ENCODE data around the gene ACTN1.

The ACTN1 gene

GRCh38 chr14:68931474-68932051 lies 47.5 kb downstream of the ACTN1 start:
- DNase-seq (ENCODE audit: low read depth) = no peak
- no peak for TF ChIP-seq CTCF (conservative IDR thresholded peaks at IDR 0.05; ENCODE audit: low read depth, low read length)
- no peak overlapping the region for H3K4me3 ChIP-seq (ENCODE audit: low read depth, low read length)

GRCh38 chr14:68931063-68931462 lies 48.0 kb downstream of the ACTN1 start:
- DNase-seq (ENCODE audit: low read depth) = no peak
- H3K4me3 ChIP-seq (ENCODE audit: low read depth, low read length) = no peak overlapping the region
- no peak for TF ChIP-seq CTCF (conservative IDR thresholded peaks at IDR 0.05; ENCODE audit: low read depth, low read length)

- H3K4me3 ChIP-seq (ENCODE audit: low read depth, low read length) = no peak overlapping the region
- no peak for TF ChIP-seq CTCF (conservative IDR thresholded peaks at IDR 0.05; ENCODE audit: low read depth, low read length)
- no peak for DNase-seq (ENCODE audit: low read depth)
Measured at GRCh38 chr14:68929623-68930307, 49.3 kb downstream of the ACTN1 start.

DNA sequence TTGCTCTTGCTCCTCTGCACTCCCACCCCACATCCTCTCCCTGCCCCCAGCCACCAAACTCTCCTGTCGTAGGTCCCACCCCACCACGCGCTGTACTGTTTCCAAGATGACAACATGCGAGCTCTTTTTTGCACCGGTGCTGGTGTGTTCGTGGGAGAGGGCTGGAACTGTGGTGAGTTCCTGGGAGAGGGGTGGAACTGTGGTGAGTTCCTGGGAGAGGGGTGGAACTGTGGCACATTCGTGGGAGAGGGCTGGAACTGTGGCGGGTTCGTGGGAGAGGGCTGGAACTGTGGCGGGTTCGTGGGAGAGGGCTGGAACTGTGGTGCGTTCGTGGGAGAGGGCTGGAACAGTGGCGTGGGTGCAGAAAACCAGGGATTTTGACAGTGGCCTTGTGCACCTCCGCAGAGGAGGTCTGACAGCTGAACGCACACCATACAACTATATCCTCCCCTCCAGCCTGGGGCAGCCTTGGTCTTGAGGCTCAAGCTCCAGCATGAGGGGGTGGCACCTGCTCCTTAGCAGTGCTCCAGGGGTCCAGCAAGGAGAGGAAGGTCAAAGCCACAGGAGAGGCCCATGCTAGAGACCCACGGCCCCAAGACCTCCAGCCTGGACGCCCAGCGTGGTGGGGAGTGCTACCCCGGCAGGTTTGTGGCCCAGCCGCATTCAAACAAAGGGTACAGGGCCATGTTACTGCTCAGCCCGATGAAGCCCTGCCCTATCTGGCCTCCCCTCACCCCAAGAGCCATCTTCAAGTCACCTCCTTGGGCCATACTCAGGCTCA lies 50.1 kb downstream of the ACTN1 start:
- no peak for DNase-seq (ENCODE audit: low read depth)
- TF ChIP-seq CTCF (conservative IDR thresholded peaks at IDR 0.05; ENCODE audit: low read depth, low read length) = no peak
- no peak overlapping the region for H3K4me3 ChIP-seq (ENCODE audit: low read depth, low read length)

DNA sequence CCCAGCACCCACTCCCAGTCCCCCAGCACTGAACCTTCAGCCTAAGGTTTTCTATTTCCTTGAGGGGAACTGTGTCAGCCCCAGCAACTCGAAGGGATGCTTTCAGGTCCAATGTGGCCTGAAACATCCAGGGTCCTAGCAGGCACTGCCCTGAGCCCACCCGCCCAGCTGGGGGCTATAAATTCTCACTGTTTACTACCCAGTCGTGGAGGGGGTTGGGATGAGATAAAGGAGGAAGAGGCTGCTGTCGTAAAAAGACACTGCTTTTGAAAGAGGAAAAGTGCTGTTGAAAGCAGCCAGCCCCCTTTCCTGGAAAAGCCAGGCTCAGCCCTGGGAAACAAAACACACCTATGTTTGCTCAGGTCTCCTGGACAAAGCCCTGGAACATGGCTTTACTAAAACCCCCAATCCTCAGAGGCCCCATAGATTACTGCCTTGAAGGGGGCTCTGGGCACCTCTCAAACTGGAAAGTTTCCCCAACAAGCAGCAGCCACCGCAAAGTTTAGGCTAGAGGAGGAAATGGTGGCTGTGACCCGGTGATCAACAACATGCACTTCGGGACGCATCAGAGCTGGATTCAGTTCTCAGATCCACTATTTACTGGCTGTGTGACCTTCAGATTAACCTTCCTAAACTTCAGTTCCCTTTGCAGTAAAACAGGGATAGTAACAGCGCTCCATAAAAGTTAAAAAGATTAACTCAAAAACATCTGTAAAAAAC lies 51.0 kb downstream of the ACTN1 start:
- no peak for DNase-seq (ENCODE audit: low read depth)

DNA sequence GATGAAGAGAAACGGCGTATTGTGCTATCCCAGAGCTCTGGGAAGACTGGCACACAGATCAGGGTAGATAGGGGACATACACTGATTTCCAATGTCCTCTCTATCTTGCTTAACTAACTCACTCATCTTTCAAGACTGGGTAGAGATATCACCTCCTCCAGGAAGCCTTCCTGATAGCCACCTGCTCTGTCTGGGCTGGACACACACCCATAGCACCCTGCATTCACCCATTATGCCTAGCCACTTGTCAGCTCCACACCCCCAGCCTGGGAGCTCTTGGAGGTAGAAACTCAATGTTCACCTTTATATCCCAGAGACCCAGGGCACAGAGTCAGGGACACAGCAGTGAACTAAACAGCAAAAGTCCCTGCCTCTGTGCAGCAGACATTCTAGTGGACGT lies 52.0 kb downstream of the ACTN1 start:
- no peak for DNase-seq (ENCODE audit: low read depth)
- no peak for TF ChIP-seq CTCF (conservative IDR thresholded peaks at IDR 0.05; ENCODE audit: low read depth, low read length)
- H3K4me3 ChIP-seq (ENCODE audit: low read depth, low read length) = no peak overlapping the region

More for the DNA sequence above, 51.0 kb downstream of the ACTN1 start:
- no peak overlapping the region for H3K4me3 ChIP-seq (ENCODE audit: low read depth, low read length)
- TF ChIP-seq CTCF (conservative IDR thresholded peaks at IDR 0.05; ENCODE audit: low read depth, low read length) = no peak

Data from choroid plexus epithelial cell (primary cell).